GM12875 (cell line): Measurements from ENCODE around the gene NHSL2.

ENCODE experiments used
- H3K4me3 ChIP-seq: one replicate; pipeline ENCODE4 v1.5.1; 2011; ENCODE audit warnings: low read depth, low read length, control low read depth
- TF ChIP-seq, protein P1 (sequence below): IDR thresholded peaks from 2 replicates; pipeline ENCODE4 v1.5.1; 2011; ENCODE audit warnings: low read depth, mild to moderate bottlenecking, control low read depth, inconsistent platforms, low read length, moderate library complexity, borderline replicate concordance; ENCODE audit not compliant: insufficient read depth

Gene NHSL2

GRCh38 chrX:72095370-72095769, 184.7 kb downstream of the NHSL2 start:
- TF ChIP-seq, protein P1, sequence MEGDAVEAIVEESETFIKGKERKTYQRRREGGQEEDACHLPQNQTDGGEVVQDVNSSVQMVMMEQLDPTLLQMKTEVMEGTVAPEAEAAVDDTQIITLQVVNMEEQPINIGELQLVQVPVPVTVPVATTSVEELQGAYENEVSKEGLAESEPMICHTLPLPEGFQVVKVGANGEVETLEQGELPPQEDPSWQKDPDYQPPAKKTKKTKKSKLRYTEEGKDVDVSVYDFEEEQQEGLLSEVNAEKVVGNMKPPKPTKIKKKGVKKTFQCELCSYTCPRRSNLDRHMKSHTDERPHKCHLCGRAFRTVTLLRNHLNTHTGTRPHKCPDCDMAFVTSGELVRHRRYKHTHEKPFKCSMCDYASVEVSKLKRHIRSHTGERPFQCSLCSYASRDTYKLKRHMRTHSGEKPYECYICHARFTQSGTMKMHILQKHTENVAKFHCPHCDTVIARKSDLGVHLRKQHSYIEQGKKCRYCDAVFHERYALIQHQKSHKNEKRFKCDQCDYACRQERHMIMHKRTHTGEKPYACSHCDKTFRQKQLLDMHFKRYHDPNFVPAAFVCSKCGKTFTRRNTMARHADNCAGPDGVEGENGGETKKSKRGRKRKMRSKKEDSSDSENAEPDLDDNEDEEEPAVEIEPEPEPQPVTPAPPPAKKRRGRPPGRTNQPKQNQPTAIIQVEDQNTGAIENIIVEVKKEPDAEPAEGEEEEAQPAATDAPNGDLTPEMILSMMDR, result no peak

DNA sequence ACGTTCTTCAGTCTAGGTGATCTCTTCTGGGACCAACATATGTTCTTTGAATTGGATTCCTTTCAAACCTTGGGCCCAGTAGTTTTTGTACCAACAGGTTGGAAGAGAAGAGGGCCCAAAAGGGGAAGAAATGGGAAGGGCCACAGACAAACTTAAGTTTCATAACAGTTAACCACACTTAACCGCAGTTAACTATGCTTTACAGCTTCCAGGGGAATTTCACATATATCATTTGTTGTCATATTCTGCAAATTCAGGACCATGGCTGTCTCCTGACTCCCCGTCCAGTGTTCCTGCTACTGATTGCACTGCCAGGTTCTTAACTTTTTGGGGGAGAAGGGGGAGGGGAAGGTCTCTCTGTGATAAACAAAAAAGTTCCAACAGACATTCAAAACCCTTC, 186.5 kb downstream of the NHSL2 start:
- TF ChIP-seq, protein P1, result no peak
- H3K4me3 ChIP-seq, result no peak overlapping the region

More at GRCh38 chrX:72095370-72095769, 184.7 kb downstream of the NHSL2 start:
- H3K4me3 ChIP-seq, result no peak overlapping the region

DNA sequence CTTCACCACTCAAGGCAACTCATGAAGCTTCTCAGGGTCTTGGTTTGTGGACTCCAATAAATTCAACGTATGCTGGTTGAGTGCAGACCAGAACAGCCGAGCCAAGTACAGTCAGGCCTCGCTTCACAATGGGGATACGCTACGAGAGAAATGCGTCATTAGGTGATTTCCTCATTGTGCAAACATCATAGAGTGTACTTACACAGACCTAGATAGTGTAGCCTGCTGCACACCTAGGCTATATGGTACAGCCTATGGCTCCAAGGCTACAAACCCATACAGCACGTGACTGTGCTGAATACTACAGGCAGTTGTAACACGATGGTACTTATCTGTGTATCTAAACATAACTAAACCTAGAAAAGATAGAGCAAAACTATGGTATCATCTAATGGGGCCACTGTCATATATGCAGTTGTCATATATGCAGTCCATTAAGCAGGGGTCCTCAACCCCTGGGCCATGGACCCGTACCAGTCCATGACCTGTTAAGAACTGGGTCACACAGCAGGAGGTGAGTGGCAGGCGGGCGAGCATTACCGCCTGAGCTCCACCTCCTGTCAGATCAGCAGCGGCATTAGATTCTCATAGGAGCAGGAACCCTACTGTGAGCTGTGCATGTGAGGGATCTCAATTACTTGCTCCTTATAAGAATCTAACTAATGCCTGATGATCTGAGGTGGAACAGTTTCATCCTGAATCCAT, 189.6 kb downstream of the NHSL2 start:
- TF ChIP-seq, protein P1, result no peak
- no peak overlapping the region for H3K4me3 ChIP-seq

GRCh38 chrX:72100824-72101351, 190.2 kb downstream of the NHSL2 start:
- TF ChIP-seq, protein P1, result no peak
- no peak overlapping the region for H3K4me3 ChIP-seq

- no peak overlapping the region for H3K4me3 ChIP-seq
- TF ChIP-seq, protein P1, result no peak
Measured at GRCh38 chrX:72101597-72102037, 191.0 kb downstream of the NHSL2 start.

- H3K4me3 ChIP-seq, result no peak overlapping the region
- TF ChIP-seq, protein P1, result no peak
Measured at GRCh38 chrX:72102126-72102525, 191.5 kb downstream of the NHSL2 start.

DNA sequence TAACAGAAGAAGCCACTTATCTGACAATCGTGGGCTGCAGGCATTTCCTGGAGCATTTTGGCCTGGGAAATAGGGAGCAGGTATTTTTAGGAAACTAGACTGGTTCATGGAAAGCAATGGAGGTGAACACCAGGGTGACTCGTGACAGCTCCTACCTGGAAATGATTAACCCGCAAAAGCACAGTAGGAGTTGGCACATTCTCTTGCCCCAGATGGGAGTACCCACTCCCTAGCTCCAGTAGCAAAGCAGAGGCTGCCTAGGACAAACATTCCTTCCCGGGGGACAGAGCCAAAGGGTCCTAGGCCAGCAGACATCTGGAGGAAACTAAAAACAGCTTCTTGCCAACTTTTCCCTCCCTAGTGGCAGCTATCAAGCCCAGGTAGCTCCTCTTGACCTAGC, 192.1 kb downstream of the NHSL2 start:
- H3K4me3 ChIP-seq, result no peak overlapping the region
- TF ChIP-seq, protein P1, result no peak
